ENCODE data around the gene EREG. TPM values are rescaled to one million over a fixed set of nuclear protein-coding genes. Genes with fewer than 3 reads are reported as not detected.

Gene EREG
- total and polyA plus RNA-seq, 10 of the 15 experiments (the other 5 are each of a cell fraction or from before 2014, with no cell fraction given), result not detected

GRCh38 chr4:74391890-74392475 lies 27.0 kb downstream of the EREG start:
- WGBS (ENCODE audit: insufficient coverage, insufficient replicate concordance, low lambda C conversion rate, missing lambda C conversion rate), result 38% methylated on average over 2 of the region's 2 CpGs
- H3K36me3 ChIP-seq (ENCODE audit: control insufficient read depth in 2 of 2, insufficient read depth in 2 of 2, low read length in 1 of 2), result no peaks in the 10 kb centered on the region
- no peaks in the 10 kb centered on the region for H4K20me1 ChIP-seq (ENCODE audit: control insufficient read depth, insufficient read depth)
- H3K79me2 ChIP-seq (ENCODE audit: control insufficient read depth, insufficient read depth, low read length), result no peaks in the 10 kb centered on the region
- ATAC-seq (no peak), FAIRE-seq (no peak), DNase-seq (ENCODE audit: low read depth, low spot score) (no peak)
- H3K27me3 ChIP-seq (replicated peaks in 1 of 2; ENCODE audit: control insufficient read depth in 2 of 2, insufficient read depth in 2 of 2, low read length in 1 of 2), result no peaks in the 10 kb centered on the region; a peak in 2 of 4 replicates
- H2AFZ ChIP-seq (ENCODE audit: control insufficient read depth, low read depth, low read length), result no peak overlapping the region
- POLR2A ChIA-PET, result no interaction called here
- TF ChIP-seq SPI1 (IDR thresholded peaks at IDR 0.05; ENCODE audit: borderline replicate concordance, insufficient read depth, low read depth, low read length), result no peak
- no peak for TF ChIP-seq MYC (IDR thresholded peaks at IDR 0.05; ENCODE audit: insufficient read depth, insufficient read length, insufficient replicate concordance, low read length, severe bottlenecking)
- no peak for TF ChIP-seq STAT3 (IDR thresholded peaks at IDR 0.05; ENCODE audit: low read depth, low read length)
- TF ChIP-seq MAX (IDR thresholded peaks at IDR 0.05; ENCODE audit: low read depth, low read length), result no peak
- no peak for TF ChIP-seq TAF1 (IDR thresholded peaks at IDR 0.05; ENCODE audit: borderline replicate concordance, low read depth, low read length)
- in situ Hi-C loops (cut with MboI) (no loop called here), intact Hi-C loops (cut with micrococcal nuclease; ENCODE audit: unreplicated experiment) (no loop called here)
- SMC1A ChIA-PET (ENCODE audit: uncharacterized antibody, unreplicated experiment), result interaction anchor here (1.2 kb wide), 1 partner anchor 12 kb away, joined by 3 read pairs; no protein-coding TSS in a partner anchor
- no peak overlapping the region for H3K4me2 ChIP-seq (ENCODE audit: control insufficient read depth, insufficient read depth)
- CTCF ChIA-PET, result no interaction called here
- H3K4me1 ChIP-seq (ENCODE audit: control insufficient read depth, insufficient read depth, low read length), result no peaks in the 10 kb centered on the region
- no TSS peak for BruUV-seq (replicated peaks)
- H3K4me3 ChIP-seq, result no peak overlapping the region
- no peaks in the 10 kb centered on the region for H3K9me3 ChIP-seq (replicated peaks; ENCODE audit: control insufficient read depth, insufficient read depth, low read length)
- no peak overlapping the region for H3K9ac ChIP-seq (ENCODE audit: control insufficient read depth, insufficient read depth, low read length)
- RAD21 ChIA-PET (ENCODE audit: unreplicated experiment), result no interaction called here
- no peak overlapping the region for H3K27ac ChIP-seq (ENCODE audit: control insufficient read depth, insufficient read depth)

- 53% methylated on average over 5 of the region's 5 CpGs for WGBS (ENCODE audit: insufficient coverage, insufficient replicate concordance, low lambda C conversion rate, missing lambda C conversion rate)
- TF ChIP-seq EP300 (IDR thresholded peaks at IDR 0.05; ENCODE audit: borderline replicate concordance in 1 of 2, control insufficient read depth in 1 of 2, low read depth in 2 of 2, low read length in 2 of 2), result no peak
- TF ChIP-seq NR2C1 (IDR thresholded peaks at IDR 0.05), result no peak
- ATAC-seq, result no peak
- no peaks in the 10 kb centered on the region; the same call in 2 of the 3 replicates for H3K9me3 ChIP-seq (replicated peaks; ENCODE audit: control insufficient read depth, insufficient read depth, low read length)
- in situ Hi-C loops (cut with MboI), result no loop called here
- intact Hi-C loops (cut with micrococcal nuclease; ENCODE audit: unreplicated experiment), result no loop called here
- H2AFZ ChIP-seq (ENCODE audit: control insufficient read depth, low read depth, low read length), result no peak overlapping the region
- H3K36me3 ChIP-seq (ENCODE audit: control insufficient read depth in 2 of 2, insufficient read depth in 2 of 2, low read length in 1 of 2), result no peaks in the 10 kb centered on the region
- H3K27me3 ChIP-seq (replicated peaks in 1 of 2; ENCODE audit: control insufficient read depth in 2 of 2, insufficient read depth in 2 of 2, low read length in 1 of 2), result no peaks in the 10 kb centered on the region; a peak in 1 of 4 replicates
- no peaks in the 10 kb centered on the region for H3K79me2 ChIP-seq (ENCODE audit: control insufficient read depth, insufficient read depth, low read length)
- H4K20me1 ChIP-seq (ENCODE audit: control insufficient read depth, insufficient read depth), result no peaks in the 10 kb centered on the region
- no peak overlapping the region for H3K4me2 ChIP-seq (ENCODE audit: control insufficient read depth, insufficient read depth)
- RAD21 ChIA-PET (ENCODE audit: unreplicated experiment), result no interaction called here
- POLR2A ChIA-PET, result no interaction called here
- H3K9ac ChIP-seq (ENCODE audit: control insufficient read depth, insufficient read depth, low read length), result no peak overlapping the region
- no peak overlapping the region for H3K27ac ChIP-seq (ENCODE audit: control insufficient read depth, insufficient read depth)
- CTCF ChIA-PET, result no interaction called here
- SMC1A ChIA-PET (ENCODE audit: uncharacterized antibody, unreplicated experiment), result no interaction called here
- BruUV-seq (replicated peaks), result no TSS peak
- DNase-seq (ENCODE audit: low read depth, low spot score), result no peak
- FAIRE-seq, result no peak
- no peak overlapping the region for H3K4me3 ChIP-seq
- H3K4me1 ChIP-seq (ENCODE audit: control insufficient read depth, insufficient read depth, low read length), result no peaks in the 10 kb centered on the region
Observed at GRCh38 chr4:74394476-74395136, 29.7 kb downstream of the EREG start.

All from GM12878 (cell line).